GM21825 (cell line): Measurements from ENCODE around the gene GSK3B.

ENCODE experiments used
- ATAC-seq: cut with Tn5 transposase; IDR thresholded peaks from one replicate; pipeline ENCODE4 v1.9.1; 2021; ENCODE audit warnings: mild to moderate bottlenecking, moderate library complexity; ENCODE audit not compliant: unreplicated experiment

Gene GSK3B

GRCh38 chr3:119831022-119831421 is 263.2 kb downstream of the GSK3B start:
- ATAC-seq = no peak

GRCh38 chr3:119829420-119829819 is 264.8 kb downstream of the GSK3B start:
- ATAC-seq = no peak

GRCh38 chr3:119826711-119827608 is 267.3 kb downstream of the GSK3B start:
- ATAC-seq = no peak

- ATAC-seq = no peak
Observed at GRCh38 chr3:119825820-119826219, 268.4 kb downstream of the GSK3B start.

GRCh38 chr3:119819806-119820205 is 274.4 kb downstream of the GSK3B start:
- ATAC-seq = no peak

GRCh38 chr3:119818937-119819336 is 275.3 kb downstream of the GSK3B start:
- ATAC-seq = no peak

- ATAC-seq = no peak
Observed at GRCh38 chr3:119817583-119818363, 276.5 kb downstream of the GSK3B start.

- ATAC-seq = no peak
Observed at GRCh38 chr3:119817071-119817470, 277.2 kb downstream of the GSK3B start.

GRCh38 chr3:119815716-119816115 is 278.5 kb downstream of the GSK3B start:
- no peak for ATAC-seq

GRCh38 chr3:119812491-119813058 is 281.7 kb downstream of the GSK3B start:
- ATAC-seq = no peak

- ATAC-seq = peak; percentile 75
Observed at GRCh38 chr3:119810018-119810435, 284.2 kb downstream of the GSK3B start.

GRCh38 chr3:119809249-119810017 is 284.8 kb downstream of the GSK3B start:
- ATAC-seq = peak; percentile 37

GRCh38 chr3:119808843-119809242 is 285.4 kb downstream of the GSK3B start:
- no peak for ATAC-seq

GRCh38 chr3:119808244-119808643 is 286.0 kb downstream of the GSK3B start:
- no peak for ATAC-seq

- ATAC-seq = no peak
Observed at GRCh38 chr3:119800844-119801243, 293.4 kb downstream of the GSK3B start.

- no peak for ATAC-seq
Observed at GRCh38 chr3:119796785-119797184, 297.5 kb downstream of the GSK3B start.

GRCh38 chr3:119796368-119796767 is 297.9 kb downstream of the GSK3B start:
- ATAC-seq = no peak

GRCh38 chr3:119795849-119796248 is 298.4 kb downstream of the GSK3B start:
- no peak for ATAC-seq

- no peak for ATAC-seq
Observed at GRCh38 chr3:119794971-119795612, 299.2 kb downstream of the GSK3B start.

- no peak for ATAC-seq
Observed at GRCh38 chr3:119794401-119794800, 299.8 kb downstream of the GSK3B start.
